HEK293 (cell line): ENCODE measurements around the gene GPER1.

Source experiments
- TRIM28 ChIP-seq: IDR thresholded peaks from 2 replicates; pipeline ENCODE4 v1.6.1; 2011; ENCODE audit warnings: low read length, control low read depth, borderline replicate concordance
- ZFP41 ChIP-seq: fragments of 450-650 bp; formaldehyde crosslinking; IDR thresholded peaks from 2 replicates; pipeline ENCODE4 v1.5.1; 2016; ENCODE audit warnings: missing biosample characterization, missing genetic modification characterization, borderline replicate concordance
- ZNF174 ChIP-seq: fragments of 450-650 bp; formaldehyde crosslinking; IDR thresholded peaks from 2 replicates; pipeline ENCODE4 v1.5.0; 2017; ENCODE audit warnings: missing biosample characterization, mild to moderate bottlenecking, missing genetic modification characterization
- ZNF521 ChIP-seq: fragments of 450-650 bp; formaldehyde crosslinking; IDR thresholded peaks from 2 replicates; pipeline ENCODE4 v1.5.1; 2017; ENCODE audit warnings: missing biosample characterization, mild to moderate bottlenecking, missing genetic modification characterization
- ZSCAN4 ChIP-seq: fragments of 450-650 bp; formaldehyde crosslinking; IDR thresholded peaks from 2 replicates; pipeline ENCODE4 v1.5.1; 2017; ENCODE audit warnings: missing biosample characterization, missing genetic modification characterization
- TF ChIP-seq, protein P1 (sequence below): fragments of 450-650 bp; formaldehyde crosslinking; IDR thresholded peaks from 2 replicates; pipeline ENCODE4 v1.5.1; 2016; ENCODE audit warnings: missing biosample characterization, missing genetic modification characterization

- TF ChIP-seq ZSCAN4, result no peak
- TF ChIP-seq ZNF174 (tag by site-specific recombination), result no peak
- TF ChIP-seq, protein P1, sequence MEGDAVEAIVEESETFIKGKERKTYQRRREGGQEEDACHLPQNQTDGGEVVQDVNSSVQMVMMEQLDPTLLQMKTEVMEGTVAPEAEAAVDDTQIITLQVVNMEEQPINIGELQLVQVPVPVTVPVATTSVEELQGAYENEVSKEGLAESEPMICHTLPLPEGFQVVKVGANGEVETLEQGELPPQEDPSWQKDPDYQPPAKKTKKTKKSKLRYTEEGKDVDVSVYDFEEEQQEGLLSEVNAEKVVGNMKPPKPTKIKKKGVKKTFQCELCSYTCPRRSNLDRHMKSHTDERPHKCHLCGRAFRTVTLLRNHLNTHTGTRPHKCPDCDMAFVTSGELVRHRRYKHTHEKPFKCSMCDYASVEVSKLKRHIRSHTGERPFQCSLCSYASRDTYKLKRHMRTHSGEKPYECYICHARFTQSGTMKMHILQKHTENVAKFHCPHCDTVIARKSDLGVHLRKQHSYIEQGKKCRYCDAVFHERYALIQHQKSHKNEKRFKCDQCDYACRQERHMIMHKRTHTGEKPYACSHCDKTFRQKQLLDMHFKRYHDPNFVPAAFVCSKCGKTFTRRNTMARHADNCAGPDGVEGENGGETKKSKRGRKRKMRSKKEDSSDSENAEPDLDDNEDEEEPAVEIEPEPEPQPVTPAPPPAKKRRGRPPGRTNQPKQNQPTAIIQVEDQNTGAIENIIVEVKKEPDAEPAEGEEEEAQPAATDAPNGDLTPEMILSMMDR (tag by site-specific recombination), result no peak
- TF ChIP-seq ZNF521 (tag by site-specific recombination), result no peak
- TF ChIP-seq ZFP41 (tag by site-specific recombination), result no peak
- TF ChIP-seq TRIM28, result peak; percentile 55; the same call in 1 of the 2 replicates
Observed at GRCh38 chr7:1054861-1055450, 33.0 kb upstream of the GPER1 start.
